Hepatocyte (in vitro differentiated cells): Measurements from ENCODE around the gene TENT5D. TPM values are rescaled to one million over a fixed set of nuclear protein-coding genes. Genes with fewer than 3 reads are reported as not detected.

Experiments
- DNase-seq: peaks from one replicate; pipeline ENCODE4 v3.0.0-alpha.2; 2016; ENCODE audit warnings: low spot score
- H2AFZ ChIP-seq: fragments of 200-600 bp; sonication (generic); 2 replicates; pipeline ENCODE4 v1.6.0; 2016; ENCODE audit warnings: antibody characterized with exemption, mild to moderate bottlenecking
- H3K27ac ChIP-seq: fragments of 200-600 bp; sonication (generic); 2 replicates; pipeline ENCODE4 v1.5.1; 2016; ENCODE audit warnings: mild to moderate bottlenecking
- H3K27me3 ChIP-seq: fragments of 200-600 bp; sonication (generic); 2 replicates; pipeline ENCODE4 v1.6.1; 2016
- H3K36me3 ChIP-seq: fragments of 200-600 bp; sonication (generic); replicated peaks from 2 replicates; pipeline ENCODE4 v1.5.1; 2016; ENCODE audit warnings: low read depth; ENCODE audit not compliant: insufficient read depth
- H3K4me1 ChIP-seq: fragments of 200-600 bp; sonication (generic); 2 replicates; pipeline ENCODE4 v1.5.1; 2016; ENCODE audit warnings: mild to moderate bottlenecking, moderate library complexity; ENCODE audit not compliant: insufficient read depth
- H3K4me2 ChIP-seq: fragments of 200-600 bp; sonication (generic); 2 replicates; pipeline ENCODE4 v1.6.0; 2016
- H3K4me3 ChIP-seq: fragments of 200-600 bp; sonication (generic); 2 replicates; pipeline ENCODE4 v1.5.1; 2016; ENCODE audit warnings: mild to moderate bottlenecking
- H3K79me2 ChIP-seq: fragments of 200-600 bp; sonication (generic); 2 replicates; pipeline ENCODE4 v1.6.0; 2017; ENCODE audit warnings: mild to moderate bottlenecking
- H3K9me2 ChIP-seq: fragments of 200-600 bp; sonication (generic); replicated peaks from 2 replicates; pipeline ENCODE4 v1.6.0; 2017; ENCODE audit warnings: mild to moderate bottlenecking; ENCODE audit not compliant: insufficient read depth
- H3K9me3 ChIP-seq: fragments of 200-600 bp; sonication (generic); 2 replicates; pipeline ENCODE4 v1.5.1; 2016; ENCODE audit warnings: low read depth, mild to moderate bottlenecking
- H4K20me1 ChIP-seq: fragments of 200-600 bp; sonication (generic); 2 replicates; pipeline ENCODE4 v1.6.0; 2016; ENCODE audit warnings: mild to moderate bottlenecking; ENCODE audit not compliant: insufficient read depth, poor library complexity, severe bottlenecking
- CTCF ChIP-seq: fragments of 200-600 bp; sonication (generic); IDR thresholded peaks from 2 replicates; pipeline ENCODE4 v1.5.1; 2016; ENCODE audit warnings: antibody characterized with exemption, mild to moderate bottlenecking; ENCODE audit not compliant: poor library complexity
- EZH2 ChIP-seq: fragments of 200-600 bp; sonication (generic); IDR thresholded peaks from 2 replicates; pipeline ENCODE4 v1.6.1; 2016; ENCODE audit warnings: antibody characterized with exemption, mild to moderate bottlenecking, borderline replicate concordance
- EZH2phosphoT487 ChIP-seq: fragments of 200-600 bp; sonication (generic); IDR thresholded peaks from one replicate; pipeline ENCODE4 v1.6.1; 2018; ENCODE audit warnings: antibody characterized with exemption, mild to moderate bottlenecking, low read depth, moderate library complexity; ENCODE audit not compliant: unreplicated experiment, severe bottlenecking
- WGBS: methylation state at CpG from one replicate; pipeline ENCODE4 v1.1.6; 2016; ENCODE audit warnings: low lambda C conversion rate; ENCODE audit errors: missing lambda C conversion rate; 5-methylcytosine and 5-hydroxymethylcytosine counted together
- polyA plus RNA-seq: library from polyadenylated mRNA; unstranded; fragments of >200 nt; fragmentation: Nextera tagmentation; extraction: Ambion mirVana; gene quantifications from 2 replicates; pipeline ENCODE4 v1.2.1, GENCODE V29; 2016
- total RNA-seq: library from RNA; depleted of rRNA; stranded (reverse); fragments of >200 nt; gene quantifications from 2 replicates; pipeline ENCODE4 v1.2.3, GENCODE V29; 2014

Gene TENT5D
- total and polyA plus RNA-seq, 2 experiments from 2014 or later, result 0.03 TPM; not detected in 1

GRCh38 chrX:80485543-80485942, 65.3 kb downstream of the TENT5D start:
- no peaks in the 10 kb centered on the region for H3K9me3 ChIP-seq
- no peaks in the 10 kb centered on the region for H3K4me1 ChIP-seq
- H2AFZ ChIP-seq, result no peak overlapping the region
- no peaks in the 10 kb centered on the region for H3K27me3 ChIP-seq
- H3K4me2 ChIP-seq, result no peak overlapping the region
- TF ChIP-seq EZH2 (no peak), CTCF (no peak), EZH2phosphoT487 (no peak)
- no peak overlapping the region for H3K4me3 ChIP-seq
- no peaks in the 10 kb centered on the region for H3K79me2 ChIP-seq
- H3K36me3 ChIP-seq, result no peaks in the 10 kb centered on the region
- no peaks in the 10 kb centered on the region for H4K20me1 ChIP-seq
- H3K9me2 ChIP-seq, result no peaks in the 10 kb centered on the region
- no peak overlapping the region for H3K27ac ChIP-seq
- DNase-seq, result no peak

GRCh38 chrX:80486299-80486698, 66.1 kb downstream of the TENT5D start:
- H3K27me3 ChIP-seq, result no peaks in the 10 kb centered on the region
- no peak overlapping the region for H3K4me2 ChIP-seq
- H2AFZ ChIP-seq, result no peak overlapping the region
- no peaks in the 10 kb centered on the region for H3K9me3 ChIP-seq
- no peak overlapping the region for H3K4me3 ChIP-seq
- H3K4me1 ChIP-seq, result no peaks in the 10 kb centered on the region
- WGBS, result 75% methylated on average over 1 of the region's 1 CpG
- H3K9me2 ChIP-seq, result no peaks in the 10 kb centered on the region
- no peaks in the 10 kb centered on the region for H3K79me2 ChIP-seq
- DNase-seq, result no peak
- no peaks in the 10 kb centered on the region for H3K36me3 ChIP-seq
- H3K27ac ChIP-seq, result no peak overlapping the region
- H4K20me1 ChIP-seq, result no peaks in the 10 kb centered on the region
- TF ChIP-seq CTCF, result no peak
- no peak for TF ChIP-seq EZH2phosphoT487
- no peak for TF ChIP-seq EZH2

DNA sequence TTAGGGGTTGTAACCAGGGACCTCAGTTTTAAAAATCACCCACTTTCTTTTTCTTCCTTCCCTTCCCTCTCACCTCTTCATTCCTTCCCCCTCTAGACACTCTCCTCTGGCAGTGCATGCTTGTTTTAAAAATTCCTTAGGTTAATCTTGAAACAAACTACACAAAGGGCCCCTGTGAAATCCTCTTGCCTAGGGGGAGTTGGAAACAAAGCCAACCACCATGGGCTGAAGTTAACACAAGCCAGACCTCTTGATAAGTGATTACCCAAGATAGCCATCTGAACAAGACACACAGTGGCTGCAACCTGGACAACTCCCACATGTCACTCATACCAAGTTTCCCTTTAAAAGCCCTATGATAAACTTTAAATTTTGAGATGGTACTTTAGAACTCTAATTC, 68.9 kb downstream of the TENT5D start:
- H3K4me2 ChIP-seq, result no peak overlapping the region
- TF ChIP-seq EZH2 (no peak), CTCF (no peak), EZH2phosphoT487 (no peak)
- H3K4me1 ChIP-seq, result no peaks in the 10 kb centered on the region

More for the DNA sequence above, 68.9 kb downstream of the TENT5D start:
- Histone ChIP-seq H3K79me2 (no peaks in the 10 kb centered on the region), H3K9me3 (no peaks in the 10 kb centered on the region), H3K27ac (no peak overlapping the region), H3K9me2 (no peaks in the 10 kb centered on the region), H4K20me1 (no peaks in the 10 kb centered on the region), H3K36me3 (no peaks in the 10 kb centered on the region), H2AFZ (no peak overlapping the region), H3K4me3 (no peak overlapping the region), H3K27me3 (no peaks in the 10 kb centered on the region)
- DNase-seq, result no peak
